NCI-H345 treated with DMSO at 0.1 percent for 48 hours (cell line): ENCODE results near the gene CORO7.
A peak's percentile ranks its signal among the peaks of the same experiment; 100 is the strongest.

Experiments
- DNase-seq: peaks from one replicate; lab custom pipeline; 2025; ENCODE audit not compliant: unreplicated experiment; lab: John Stamatoyannopoulos, UW

CORO7 gene

DNA sequence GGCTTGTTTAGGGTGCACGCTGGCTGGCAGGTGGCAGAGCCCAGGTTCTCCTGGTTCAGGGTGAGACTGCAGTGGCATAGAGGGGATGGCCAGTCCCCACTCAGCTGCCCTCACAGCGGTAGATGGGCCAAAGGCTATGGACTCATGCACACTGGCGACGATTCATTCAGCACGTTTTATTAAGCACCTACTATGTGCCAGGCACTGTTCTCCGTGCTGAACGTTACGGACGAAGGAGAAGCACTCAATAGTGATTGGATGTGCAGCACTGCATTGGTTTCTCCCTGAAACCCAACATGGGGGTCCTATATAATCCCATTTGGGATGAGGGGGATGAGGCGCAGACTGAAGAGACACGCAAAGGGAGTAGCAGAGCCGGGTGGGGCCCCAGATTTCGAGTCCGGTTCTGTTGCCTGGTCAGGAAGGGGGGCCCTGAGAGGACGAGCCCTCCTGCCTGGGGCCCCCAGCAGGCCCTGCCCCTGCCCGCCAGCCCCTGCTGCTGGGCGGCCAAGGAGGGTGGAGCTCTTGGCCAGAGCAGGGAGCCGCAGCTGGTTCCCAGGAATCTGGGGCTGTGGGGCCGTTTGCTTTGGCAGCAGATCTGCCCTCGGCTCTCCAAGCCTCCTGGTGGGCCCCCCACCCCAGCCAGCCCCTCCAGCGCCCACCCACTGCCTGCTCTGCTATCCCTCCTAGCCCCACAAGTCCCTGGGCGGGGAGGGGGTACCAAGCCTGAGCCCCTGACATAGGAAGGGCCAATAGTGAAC is 91.7 kb downstream of the CORO7 start:
- no peak for DNase-seq

DNA sequence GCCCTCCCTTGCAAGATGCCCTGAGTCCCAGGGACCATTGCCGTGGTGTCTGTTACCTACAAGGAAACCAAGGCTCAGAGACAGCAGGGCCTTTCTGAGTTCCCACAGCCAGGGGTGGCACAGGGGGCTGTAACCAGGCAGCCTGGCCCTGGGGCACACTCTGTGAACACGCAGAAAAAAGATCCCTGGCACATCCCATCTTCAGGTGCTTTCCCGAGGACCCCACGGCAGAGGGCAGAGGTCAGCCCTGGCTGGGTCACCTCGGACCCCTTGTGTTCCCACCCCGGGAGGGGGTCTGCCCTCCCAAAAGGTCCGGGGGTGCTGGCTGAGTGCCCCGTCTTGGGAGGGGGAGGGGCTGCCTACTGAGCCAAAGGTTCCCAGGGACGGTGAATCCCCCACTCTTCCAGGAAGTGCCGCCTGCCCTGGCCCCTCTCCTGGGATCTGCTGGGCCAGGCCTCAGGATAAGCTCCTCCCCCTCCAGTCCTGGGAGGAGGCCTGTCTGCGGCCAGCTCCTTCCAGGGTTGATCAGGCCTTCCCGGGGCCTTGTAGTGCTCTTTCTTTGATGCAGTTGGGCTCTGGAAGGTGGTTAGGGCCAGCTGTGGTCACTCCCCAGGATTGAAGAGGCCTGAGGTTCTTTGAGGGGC is 92.4 kb downstream of the CORO7 start:
- DNase-seq = no peak

DNA sequence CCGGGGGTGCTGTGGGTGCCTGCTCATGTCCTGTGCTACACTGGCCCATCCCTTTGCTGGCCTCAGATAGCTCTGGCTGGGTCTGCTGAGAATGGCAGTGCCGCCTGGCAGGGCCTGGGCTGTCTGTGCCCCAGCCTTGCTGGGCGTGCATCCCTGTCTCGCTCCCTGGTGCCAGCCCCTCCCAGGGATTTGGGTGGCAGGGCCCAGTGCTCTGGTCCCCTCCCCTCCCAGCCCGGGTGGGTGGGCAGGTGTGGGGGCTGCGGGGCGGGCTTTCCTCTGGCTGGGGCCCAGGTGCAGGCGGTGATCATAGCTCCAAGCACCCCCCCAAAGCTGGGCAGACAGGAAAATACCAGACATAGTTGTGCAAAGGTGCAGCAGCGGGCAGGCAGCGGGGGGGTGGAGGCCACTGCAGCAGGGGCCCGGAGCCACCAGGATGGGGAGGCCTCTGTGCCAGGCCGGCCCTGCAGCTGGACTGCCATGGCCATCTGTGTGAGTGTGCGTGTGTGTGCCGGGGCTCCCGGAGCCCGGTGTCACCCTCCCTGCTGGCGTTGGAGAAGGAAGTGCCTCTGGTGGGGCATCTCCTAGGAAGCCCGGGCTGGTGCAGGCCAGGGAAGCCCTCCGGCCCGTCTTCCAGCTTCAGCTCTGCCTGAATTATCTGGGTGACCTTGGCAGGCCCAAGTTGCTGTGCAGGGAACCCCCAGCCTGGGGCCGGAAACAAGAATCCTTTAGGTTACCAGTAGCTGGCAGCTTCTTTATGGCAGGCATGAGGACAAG is 93.1 kb downstream of the CORO7 start:
- DNase-seq = no peak

DNA sequence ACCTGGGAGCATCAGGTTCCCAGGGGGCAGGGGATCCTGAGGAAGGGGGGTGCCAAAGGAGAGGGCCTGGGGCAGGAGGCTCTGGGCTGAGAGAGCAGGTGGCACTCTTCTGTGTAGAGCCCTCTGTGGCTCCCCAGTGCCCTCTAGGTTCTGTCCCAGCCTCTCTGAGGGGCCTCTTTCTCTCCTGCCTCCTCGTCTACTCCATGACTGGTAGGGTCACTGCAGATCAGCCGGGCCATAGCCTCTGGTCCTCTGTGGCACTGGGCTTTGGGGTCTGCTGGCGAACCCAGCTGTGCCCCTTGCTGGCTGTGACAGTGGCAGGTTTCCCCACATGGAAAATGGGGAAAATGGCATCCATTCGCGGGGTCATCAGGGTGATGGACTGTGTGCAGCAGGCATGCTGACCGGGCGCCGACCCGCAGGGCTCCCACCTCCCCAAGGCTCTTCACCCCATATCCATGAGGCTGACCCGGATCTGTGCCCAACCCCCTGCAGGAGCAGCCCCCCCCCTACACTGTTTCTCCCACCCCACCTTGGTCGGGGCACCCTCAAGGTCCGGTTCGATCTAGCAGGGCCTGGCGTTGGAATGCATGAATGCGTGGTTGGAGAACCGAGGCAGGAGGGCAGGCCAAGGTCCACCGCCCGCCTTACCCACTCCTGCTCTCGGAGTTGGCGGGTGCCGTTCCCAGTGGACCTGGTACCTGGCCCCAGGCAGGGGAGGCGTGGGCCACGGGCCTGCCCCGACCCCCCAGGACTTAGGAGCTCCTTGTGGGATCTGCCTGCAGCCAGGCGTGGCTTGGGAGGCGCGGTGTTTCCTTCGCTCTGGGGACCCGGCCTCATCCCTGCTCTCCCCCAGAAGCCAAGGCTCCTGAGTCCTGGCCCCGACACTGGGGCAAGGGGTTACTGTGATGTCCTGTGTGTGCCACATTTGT is 94.0 kb downstream of the CORO7 start:
- DNase-seq = no peak

DNA sequence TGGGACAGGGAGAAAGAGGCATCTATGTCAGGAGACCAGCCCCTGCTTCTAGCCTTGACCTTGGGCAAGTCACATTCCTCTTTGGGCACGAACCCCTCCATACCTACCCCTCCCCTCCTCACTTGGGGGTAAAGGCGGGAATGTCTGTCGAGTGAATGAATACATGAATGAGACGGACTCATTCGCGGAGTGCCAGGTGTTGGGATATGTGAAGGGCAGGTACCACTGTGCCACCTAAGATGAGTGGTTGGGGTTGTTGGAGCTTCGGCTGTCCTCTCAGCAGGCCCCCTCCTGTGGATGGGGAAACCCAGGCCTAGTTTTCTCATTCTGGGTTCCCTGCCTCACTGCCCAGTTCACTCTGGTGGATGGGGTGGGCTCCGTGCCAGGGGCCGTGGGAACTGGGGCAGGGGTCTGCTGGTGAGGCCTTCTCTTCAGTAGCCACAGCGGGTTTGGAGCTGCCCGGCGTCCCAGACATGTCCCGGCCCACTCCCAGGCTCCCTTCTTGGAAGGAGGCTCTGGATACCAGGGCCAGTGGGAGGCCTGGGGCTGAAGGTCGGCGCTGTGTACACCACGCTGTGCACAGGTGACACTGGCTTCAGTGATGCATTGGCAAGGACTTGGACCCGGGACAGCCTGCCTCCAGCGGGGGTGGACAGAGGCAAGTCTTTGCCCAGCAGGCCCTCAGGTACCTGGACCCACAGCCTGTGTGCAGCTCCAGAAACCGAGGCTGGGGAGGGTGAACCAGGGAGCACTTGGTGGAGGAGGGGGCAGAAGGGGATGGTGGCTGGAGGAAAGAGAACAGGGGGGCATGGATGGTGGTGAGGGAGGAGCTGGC is 94.9 kb downstream of the CORO7 start:
- no peak for DNase-seq

DNA sequence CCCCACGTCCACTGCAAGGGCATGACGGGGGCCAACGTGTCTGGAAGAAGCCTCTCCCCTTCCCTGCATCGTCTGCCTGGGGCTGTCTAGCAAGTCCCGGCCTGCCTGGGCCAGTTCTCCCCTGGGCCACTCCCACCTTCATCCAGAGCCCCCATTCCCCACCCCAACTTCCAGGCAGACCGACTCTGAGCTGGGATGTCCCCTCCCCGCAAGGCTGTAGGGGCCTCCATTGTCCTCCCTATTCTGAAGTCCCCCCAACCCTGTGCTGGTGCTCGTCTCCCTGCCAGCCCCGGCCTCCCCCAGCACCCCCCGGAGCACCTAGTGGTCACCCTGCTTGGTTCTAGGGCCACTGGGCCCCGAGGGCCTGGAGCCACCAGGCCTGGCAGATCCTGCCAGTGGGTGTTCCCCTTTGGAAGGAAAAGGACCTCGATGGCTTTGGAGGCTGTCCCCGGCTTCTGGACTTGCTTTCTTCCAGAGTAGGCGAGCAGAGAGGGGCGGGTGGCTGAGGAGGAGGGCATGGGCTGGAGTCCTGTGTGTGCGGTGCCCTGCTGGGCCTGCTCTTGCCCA is 95.7 kb downstream of the CORO7 start:
- DNase-seq = no peak

DNA sequence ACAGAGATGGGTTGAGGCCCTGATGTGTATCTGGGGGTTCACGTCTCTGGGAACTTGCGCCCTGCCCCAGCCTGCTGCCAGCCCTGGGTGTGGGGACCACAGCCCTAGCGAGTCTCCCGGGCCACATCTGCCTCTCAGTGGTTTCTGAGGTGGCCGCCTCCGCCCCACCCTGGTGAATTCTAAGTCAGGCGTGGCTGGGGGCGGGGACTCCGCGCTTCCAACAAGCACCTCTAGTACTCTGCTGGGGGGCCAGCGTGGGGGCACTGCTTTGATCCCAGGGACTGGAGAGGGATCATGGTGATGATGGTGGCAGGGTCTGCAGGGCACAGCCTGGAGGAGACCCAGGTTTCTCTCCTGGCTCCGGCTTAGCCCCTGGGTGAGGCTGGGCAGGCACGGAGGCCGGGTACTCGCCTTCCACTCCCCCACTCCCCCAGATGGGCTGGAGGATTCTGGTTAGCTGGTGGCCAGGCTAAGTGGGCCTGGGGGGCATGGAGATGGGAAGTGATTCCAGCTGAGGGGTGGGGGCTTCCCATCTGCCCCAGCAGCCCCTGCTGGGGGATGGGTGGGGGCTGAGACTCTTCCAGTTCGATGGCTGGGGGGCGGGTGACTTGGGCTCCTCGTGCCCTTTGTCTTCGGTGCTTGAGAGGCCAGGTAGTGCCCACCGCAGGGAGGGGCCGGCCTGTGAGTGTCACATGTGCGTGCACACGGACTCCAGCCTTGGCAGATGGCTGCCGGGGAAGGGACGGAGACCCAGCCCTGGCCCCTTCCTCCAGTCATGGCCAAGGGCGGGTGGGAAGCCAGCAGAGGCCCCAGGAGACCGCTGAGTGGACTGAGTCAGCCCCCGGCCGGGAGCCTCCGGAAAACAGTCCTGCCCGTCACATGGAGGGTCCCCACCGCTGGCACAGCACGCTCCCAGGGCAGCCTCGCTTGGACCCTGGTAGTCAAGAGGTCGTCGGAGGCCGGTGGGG is 96.7 kb downstream of the CORO7 start:
- DNase-seq = no peak

DNA sequence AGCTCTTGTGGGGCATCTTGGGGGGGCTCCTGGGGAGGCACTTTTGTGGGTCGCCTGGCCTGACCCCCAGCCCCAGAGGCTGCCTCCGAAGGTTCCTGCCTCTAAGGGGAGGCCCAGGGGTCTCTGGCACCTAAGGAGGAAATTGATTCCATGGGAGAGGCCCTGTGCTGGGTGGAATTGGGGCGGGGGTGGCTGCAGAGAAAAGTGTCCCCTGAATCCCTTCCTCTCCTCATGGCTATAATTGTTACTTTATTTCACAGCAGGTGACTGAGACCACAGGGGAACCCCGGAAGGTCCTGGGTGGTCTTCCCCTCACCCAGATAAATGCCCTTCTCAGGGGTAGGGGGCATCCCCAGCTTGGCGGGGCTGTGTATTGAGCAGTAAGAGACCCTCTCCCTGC is 97.4 kb downstream of the CORO7 start:
- DNase-seq = no peak

DNA sequence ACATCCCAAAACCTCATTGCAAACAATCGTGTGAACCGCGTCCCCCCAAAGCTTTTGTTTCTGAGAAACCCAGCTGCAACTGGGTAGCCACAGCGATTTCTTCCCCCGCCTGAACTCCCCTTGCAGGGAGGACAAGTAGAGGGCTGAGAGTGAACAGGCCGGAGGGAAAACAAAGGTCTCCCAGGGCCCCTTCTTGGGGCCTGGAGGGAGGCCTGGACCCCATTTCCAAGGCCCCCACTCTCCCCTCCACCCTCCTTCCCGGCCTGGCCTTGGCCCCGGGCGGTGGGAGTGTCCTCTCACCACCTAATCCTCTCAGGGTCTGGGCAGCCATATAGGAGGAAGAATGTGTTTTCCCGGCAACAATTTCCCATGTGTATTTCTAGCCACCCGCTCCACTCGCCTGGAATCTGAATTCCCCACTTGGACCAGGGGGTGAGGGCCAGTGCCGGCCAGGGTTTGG is 97.9 kb downstream of the CORO7 start:
- DNase-seq = no peak

DNA sequence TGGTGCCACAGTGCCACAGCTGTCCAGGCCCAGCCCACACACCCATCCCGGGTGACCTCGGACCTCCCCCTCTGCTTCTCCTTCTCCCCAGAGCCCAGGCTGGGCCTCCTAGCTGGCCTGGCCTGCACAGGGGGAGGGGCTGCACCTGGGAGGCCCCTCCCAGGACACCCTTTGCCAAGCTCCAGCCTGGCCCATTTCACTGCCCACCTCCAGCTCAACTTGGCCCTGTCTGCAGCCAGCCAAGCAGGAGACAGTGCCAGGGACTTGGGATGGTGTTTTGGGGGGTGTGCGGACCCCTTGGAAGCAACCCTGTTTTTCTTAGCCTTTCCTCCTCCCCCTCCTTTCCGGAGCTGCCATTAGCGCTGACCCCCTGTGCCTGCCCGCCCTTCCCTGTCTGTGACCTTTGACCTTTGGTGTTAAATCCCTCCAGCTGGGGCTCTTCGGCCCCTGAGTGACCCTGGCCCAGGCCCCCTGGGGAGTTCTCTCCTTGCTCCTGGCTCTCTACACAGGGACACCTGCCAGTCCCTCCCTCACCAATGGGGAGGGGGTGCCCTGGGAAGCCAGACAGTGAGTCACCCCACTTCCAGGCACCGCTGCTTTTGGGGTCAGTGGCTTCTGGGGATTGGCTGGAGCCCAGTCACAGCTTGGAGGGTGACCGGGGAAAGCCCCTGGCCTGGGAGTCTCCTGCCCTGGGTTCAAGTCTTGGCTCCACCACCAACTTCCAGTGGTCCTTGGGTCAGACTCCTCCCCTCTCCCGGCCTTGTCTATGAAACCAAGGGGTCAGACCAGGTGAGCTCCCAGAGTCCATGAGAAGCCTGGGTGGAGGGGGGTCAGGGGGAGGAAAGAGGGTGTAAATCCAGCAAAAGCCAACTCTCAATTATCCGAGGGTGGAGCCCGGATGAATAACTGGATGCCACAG is 98.6 kb downstream of the CORO7 start:
- DNase-seq = no peak

DNA sequence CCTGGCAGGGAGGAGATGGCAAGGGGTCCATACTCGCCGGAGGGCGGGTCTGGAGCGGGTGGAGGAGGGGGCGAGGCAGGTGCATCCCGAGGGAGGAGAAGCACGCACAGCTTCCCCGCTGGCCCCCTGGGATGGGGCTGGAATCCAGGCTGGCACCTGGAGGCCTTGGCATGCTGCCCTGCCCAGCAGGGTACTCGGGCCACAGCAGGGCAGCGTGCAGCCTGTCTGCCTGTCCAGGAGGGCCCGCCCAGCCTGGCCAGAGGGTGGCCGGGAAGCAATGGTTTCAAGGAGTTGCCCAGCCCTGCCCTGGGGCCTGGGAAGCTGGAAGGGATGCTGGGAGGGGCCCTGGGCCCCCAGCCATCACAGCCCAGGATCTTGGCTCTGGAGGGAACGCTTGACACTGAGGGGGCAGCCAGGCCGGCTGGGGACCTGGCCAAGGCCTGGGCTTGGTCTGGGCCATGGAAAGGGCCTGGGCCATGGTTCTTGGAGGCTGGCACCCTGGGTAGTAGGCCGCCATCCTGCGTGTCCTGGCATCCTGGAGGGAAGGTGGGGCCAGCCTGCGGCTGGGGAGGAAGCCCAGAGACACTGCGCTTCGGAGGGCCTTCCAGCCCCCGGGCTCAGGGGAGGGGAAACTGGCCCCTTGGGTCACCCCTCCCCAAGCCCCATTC is 99.4 kb downstream of the CORO7 start:
- peak; percentile 62 for DNase-seq

DNA sequence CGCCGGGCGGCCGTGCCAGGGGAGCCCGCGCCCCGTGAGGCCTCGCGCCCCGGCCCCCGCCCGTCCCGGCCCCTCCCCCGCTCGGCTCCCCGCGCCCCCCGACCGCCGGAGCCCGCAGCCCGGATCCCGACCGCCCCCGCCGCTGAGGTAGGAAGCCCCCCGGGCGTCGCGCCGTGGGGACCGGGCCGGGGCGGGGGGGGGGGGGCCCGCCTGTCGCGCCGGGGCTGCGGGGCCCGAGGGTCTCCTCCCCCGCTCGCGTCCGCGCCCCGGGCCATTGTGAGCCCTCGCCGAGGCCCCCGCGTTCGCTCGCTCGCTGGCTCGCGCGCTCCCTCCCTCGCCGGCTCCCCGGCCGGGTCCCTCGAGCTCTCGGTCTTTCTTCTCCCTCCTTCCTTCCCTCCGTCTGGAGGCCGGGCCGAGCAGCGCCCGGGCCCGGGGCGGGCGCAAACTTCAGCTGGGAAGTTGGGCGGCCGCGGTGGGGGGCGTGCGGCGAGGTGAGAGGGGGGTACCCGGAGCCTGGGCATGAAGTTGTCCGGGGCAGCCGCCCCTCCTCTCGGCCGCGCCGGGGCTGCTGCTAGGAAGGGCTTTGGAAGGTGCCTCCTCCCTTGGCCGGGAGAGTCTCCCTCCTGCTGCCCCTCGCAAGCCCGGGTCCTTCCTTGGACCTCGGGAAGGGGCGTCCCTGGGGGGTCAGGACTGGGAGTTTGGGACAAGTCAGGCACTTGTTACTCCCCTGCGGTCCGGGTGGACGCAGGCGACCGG is 100.1 kb downstream of the CORO7 start:
- no peak for DNase-seq

DNA sequence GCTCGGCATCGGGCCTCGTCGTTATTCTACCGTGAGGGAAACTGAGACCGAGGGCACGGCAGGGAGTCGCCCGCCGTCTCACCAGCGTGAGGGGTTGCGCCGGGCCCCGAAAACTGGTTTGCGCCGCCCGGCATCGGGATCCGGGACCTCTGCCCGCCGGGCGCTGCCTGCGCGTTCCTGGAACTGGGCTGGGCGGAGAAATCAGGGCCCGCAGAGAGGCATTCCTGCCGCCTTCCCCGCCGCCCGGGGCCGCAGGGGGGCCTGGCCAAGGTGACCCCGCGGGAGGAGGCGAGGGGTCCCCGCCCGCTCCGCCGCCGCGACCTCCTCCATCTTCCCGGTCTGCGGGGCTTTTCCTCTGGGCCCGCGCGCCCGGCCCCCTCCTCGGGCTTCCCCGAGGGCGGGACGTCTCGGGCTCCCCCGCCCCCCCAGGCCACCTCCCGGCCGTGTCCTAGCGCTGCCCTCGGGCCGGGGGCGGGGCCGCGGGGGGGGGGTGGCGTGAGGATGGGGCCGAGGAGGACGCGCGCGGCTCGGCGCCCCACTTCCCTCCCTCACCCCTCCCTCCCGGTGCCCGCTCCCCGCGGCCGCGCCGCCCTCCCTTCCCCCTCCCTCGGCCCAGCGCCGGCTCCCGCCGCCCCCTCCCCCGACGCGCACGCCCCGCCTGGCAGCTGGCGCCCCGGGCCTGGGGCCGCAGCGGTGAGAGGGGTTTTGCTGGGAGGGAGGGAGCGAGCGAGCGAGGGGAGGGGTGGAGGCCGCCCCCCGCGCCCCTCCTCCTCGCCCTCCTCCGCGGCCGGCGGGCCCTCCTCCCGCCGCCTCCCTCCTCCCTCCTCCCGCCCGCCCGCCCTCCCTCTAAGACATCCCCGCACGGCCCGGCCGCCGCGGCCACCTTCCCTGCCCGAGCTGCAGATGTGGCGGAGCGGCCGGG is 100.9 kb downstream of the CORO7 start, which contains the start of gene GLIS2:
TSS of gene GLIS2 (plus strand) at position 882 of the 922 bp plus-strand sequence. CDS start 16,214 bp downstream, outside the sequence.
- DNase-seq = peak; percentile 67

DNA sequence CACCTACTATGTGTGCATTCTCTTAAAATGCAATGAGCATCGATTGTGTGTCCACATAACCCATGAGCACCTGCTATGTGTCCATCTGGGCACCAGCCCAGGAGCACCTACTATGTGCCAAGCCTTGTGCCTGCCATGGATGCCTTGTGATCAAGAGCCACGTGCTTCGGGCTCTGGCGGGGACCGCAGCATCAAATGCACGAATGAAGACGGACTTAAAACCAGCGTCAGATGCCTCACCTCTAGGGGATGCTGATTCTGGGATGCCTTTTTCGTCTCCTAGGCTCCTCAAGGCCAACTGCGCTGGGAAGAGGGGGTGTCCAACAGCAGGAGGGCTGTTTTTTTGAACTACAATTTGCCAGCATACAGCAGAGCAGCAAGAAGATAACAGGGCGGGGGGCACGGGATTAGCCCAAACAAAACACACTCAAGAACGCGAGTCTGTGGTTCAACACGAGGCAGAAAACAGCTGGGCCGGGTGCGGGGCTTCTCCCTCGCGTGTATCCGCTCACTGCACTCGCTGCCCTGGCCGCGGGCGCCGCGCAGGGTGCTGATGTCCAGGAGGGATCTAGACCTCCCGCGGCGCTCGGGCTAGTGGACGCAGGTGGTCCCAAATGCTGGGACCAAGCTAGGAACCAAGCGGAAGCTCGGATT is 101.7 kb downstream of the CORO7 start:
- DNase-seq = no peak
